K562 (cell line): ENCODE data around the gene CLCN2. TPM values are rescaled to one million over a fixed set of nuclear protein-coding genes. Genes with fewer than 3 reads are reported as not detected.
A peak's percentile ranks its signal among the peaks of the same experiment; 100 is the strongest.

ENCODE experiments used
- ATF2 ChIP-seq: sonication (generic); formaldehyde crosslinking; IDR thresholded peaks from 2 replicates; pipeline ENCODE4 v1.8.1; 2022; ENCODE audit warnings: missing genetic modification reagents
- CREB1 ChIP-seq, 2 experiments: sonication (generic) in 1 of 2; formaldehyde crosslinking in 1 of 2; IDR thresholded peaks; 2 replicates each; pipeline versions ENCODE4 v1.6.1 to v1.8.0; 2012 to 2022; ENCODE audit warnings: inconsistent platforms in 1 of 2, mild to moderate bottlenecking in 1 of 2, missing genetic modification reagents in 1 of 2, moderate library complexity in 1 of 2
- CREM ChIP-seq: IDR thresholded peaks from 2 replicates; pipeline ENCODE4 v1.6.1; 2014; ENCODE audit warnings: antibody characterized with exemption, low read depth
- E2F6 ChIP-seq, 2 experiments: IDR thresholded peaks; 2 replicates each; pipeline ENCODE4 v1.6.1; 2011; ENCODE audit warnings: borderline replicate concordance in 1 of 2, control low read depth in 1 of 2, low read depth in 1 of 2, low read length in 1 of 2, mild to moderate bottlenecking in 1 of 2, mixed read lengths in 1 of 2, moderate library complexity in 1 of 2; ENCODE audit not compliant: insufficient read depth in 1 of 2, insufficient read length in 1 of 2, poor library complexity in 1 of 2, severe bottlenecking in 1 of 2; ENCODE audit errors: extremely low read depth in 1 of 2
- ELF4 ChIP-seq: fragments of 450-650 bp; formaldehyde crosslinking; IDR thresholded peaks from 2 replicates; pipeline ENCODE4 v1.4.0; 2022; ENCODE audit warnings: missing genetic modification characterization
- GABPB1 ChIP-seq: sonication (generic); formaldehyde crosslinking; IDR thresholded peaks from 2 replicates; pipeline ENCODE4 v1.8.0; 2022; ENCODE audit warnings: mild to moderate bottlenecking, missing genetic modification reagents
- MECOM ChIP-seq: fragments of 250-450 bp; sonication (Bioruptor Pico); IDR thresholded peaks from 2 replicates; pipeline ENCODE4 v1.8.0; 2022; ENCODE audit warnings: inconsistent platforms
- RBM25 ChIP-seq: fragments of 200-400 bp; formaldehyde crosslinking; IDR thresholded peaks from 2 replicates; pipeline ENCODE4 v1.6.1; 2018; ENCODE audit warnings: low read length, low read depth, moderate library complexity; ENCODE audit not compliant: severe bottlenecking
- RFX7 ChIP-seq: fragments of 250-450 bp; sonication (Bioruptor Pico); IDR thresholded peaks from 2 replicates; pipeline ENCODE4 v1.5.1; 2021; ENCODE audit warnings: mild to moderate bottlenecking
- TAF1 ChIP-seq: IDR thresholded peaks from 2 replicates; pipeline ENCODE4 v1.6.1; 2011; ENCODE audit warnings: mild to moderate bottlenecking, low read length, moderate library complexity; ENCODE audit not compliant: insufficient read depth, control insufficient read depth, severe bottlenecking; ENCODE audit errors: extremely low read depth
- VEZF1 ChIP-seq: fragments of 200-800 bp; sonication (Bioruptor generic); IDR thresholded peaks from 2 replicates; pipeline ENCODE4 v1.6.1; 2017; ENCODE audit warnings: missing genetic modification characterization, missing compliant biosample characterization
- ZBTB34 ChIP-seq: fragments of 250-450 bp; sonication (Bioruptor Pico); IDR thresholded peaks from 2 replicates; pipeline ENCODE4 v1.8.0; 2021; ENCODE audit warnings: mild to moderate bottlenecking, moderate library complexity
- polyA plus RNA-seq, 8 experiments: library from polyadenylated mRNA; depleted of rRNA in 4 of 8; stranded (reverse) in 5 of 8; unstranded in 3 of 8; fragments of >200 nt; fragmentation: Nextera tagmentation in 2 of 8; fragmentation: Illumina TruSeq in 1 of 8; extraction: Ambion mirVana in 2 of 8; extraction: Trizol in 1 of 8; gene quantifications; 2 replicates each; pipeline versions ENCODE4 v1.2.1 to v1.2.3, GENCODE V29; 2011 to 2014; ENCODE audit warnings: inconsistent platforms in 1 of 8, missing spikeins in 1 of 8
- total RNA-seq, 7 experiments: library from RNA; depleted of rRNA in 6 of 7; stranded (reverse); fragments of >200 nt in 6 of 7; fragmentation: Illumina TruSeq in 2 of 7; extraction: Trizol in 2 of 7; gene quantifications; 2 replicates each; pipeline versions ENCODE4 v1.2.1 to v1.2.3, GENCODE V29; 2011 to 2021; ENCODE audit warnings: low replicate concordance in 1 of 7

The CLCN2 gene
- total and polyA plus RNA-seq, 9 of the 15 experiments (the other 6 are each of a cell fraction or from before 2014, with no cell fraction given), result 0.10 to 14.0 (median 6.9) TPM

GRCh38 chr3:184380185-184380626, 18.8 kb upstream of the CLCN2 start (continued):
- TF ChIP-seq RFX7 (CRISPR knock-in tag) (no peak), VEZF1 (peak; percentile 81), CREM (peak; percentile 35; the same call in 1 of the 2 replicates), CREB1 (IDR thresholded peaks at IDR 0.05) (peak; percentile 46; the same call in 1 of the 2 replicates), CREB1 (CRISPR knock-in tag; IDR thresholded peaks at IDR 0.05) (no peak), E2F6 (IDR thresholded peaks at IDR 0.05; ENCODE audit: borderline replicate concordance in 1 of 2, extremely low read depth in 1 of 2, insufficient read depth in 1 of 2, insufficient read length in 1 of 2, low read depth in 1 of 2, low read length in 1 of 2, poor library complexity in 1 of 2, severe bottlenecking in 1 of 2) (peak in 1 of 2 experiments; percentile 6), ELF4 (no peak), MECOM (CRISPR knock-in tag) (no peak), RBM25 (no peak), GABPB1 (CRISPR knock-in tag) (no peak), ATF2 (no peak), TAF1 (no peak), ZBTB34 (CRISPR knock-in tag) (no peak)
